Esophagus muscularis mucosa (tissue), 4 donors: Measurements from ENCODE around the gene TPD52L2. TPM values are rescaled to one million over a fixed set of nuclear protein-coding genes. Genes with fewer than 3 reads are reported as not detected.
"Not testable (repeated sequence)": the region's sequence is repeated elsewhere in the genome, so short reads cannot be mapped to it uniquely, and the experiment has no call there.

Experiments
- DNase-seq: peaks from one replicate; pipeline ENCODE4 v3.0.0-alpha.2; 2017; ENCODE audit errors: extremely low spot score
- H3K27ac ChIP-seq, 4 donors: fragments of 200-600 bp; sonication (generic); replicated peaks in 1 of 4; 1 replicate in 3 of 4; 2 replicates in 1 of 4; pipeline ENCODE4 v1.5.1; 2016 to 2019; ENCODE audit warnings: mild to moderate bottlenecking in 1 of 4
- H3K27me3 ChIP-seq, 4 donors: fragments of 200-600 bp; sonication (generic); one replicate each; pipeline versions ENCODE4 v1.5.1 to v1.6.0; 2016 to 2019
- H3K36me3 ChIP-seq, 4 donors: fragments of 200-600 bp; sonication (generic); one replicate each; pipeline ENCODE4 v1.5.1; 2016 to 2019
- H3K4me1 ChIP-seq, 4 donors: fragments of 200-600 bp; sonication (generic); one replicate each; pipeline ENCODE4 v1.5.1; 2016 to 2019
- H3K4me3 ChIP-seq, 4 donors: fragments of 200-600 bp; sonication (generic); 1 replicate in 2 of 4; 2 replicates in 2 of 4; pipeline ENCODE4 v1.5.1; 2016 to 2019; ENCODE audit warnings: mild to moderate bottlenecking in 4 of 4, moderate library complexity in 1 of 4
- H3K9me3 ChIP-seq, 4 donors: fragments of 200-600 bp; sonication (generic); 1 replicate in 3 of 4; 2 replicates in 1 of 4; pipeline ENCODE4 v1.5.1; 2016 to 2019
- CTCF ChIP-seq, 3 experiments: fragments of 200-600 bp in 2 of 3; fragments of 450-650 bp in 1 of 3; sonication (generic) in 2 of 3; IDR thresholded peaks; one replicate each; pipeline ENCODE4 v1.5.1; 2017 to 2019; ENCODE audit warnings: antibody characterized with exemption in 3 of 3, mild to moderate bottlenecking in 2 of 3, moderate library complexity in 1 of 3
- EP300 ChIP-seq: sonication (generic); formaldehyde crosslinking; IDR thresholded peaks from one replicate; pipeline ENCODE4 v1.6.1; 2017; ENCODE audit warnings: antibody characterized with exemption
- POLR2A ChIP-seq: fragments of 450-650 bp; IDR thresholded peaks from one replicate; pipeline ENCODE4 v1.6.1; 2017; ENCODE audit warnings: antibody characterized with exemption, moderate library complexity, mild to moderate bottlenecking, low read depth
- POLR2AphosphoS5 ChIP-seq, 2 donors: sonication (generic); formaldehyde crosslinking; IDR thresholded peaks; one replicate each; pipeline ENCODE4 v1.6.1; 2017; ENCODE audit warnings: antibody characterized with exemption in 2 of 2
- WGBS: methylation state at CpG from one replicate; pipeline ENCODE4 v1.1.5; 2018; 5-methylcytosine and 5-hydroxymethylcytosine counted together
- intact Hi-C: fragments of 100-400 bp; cut with DNase I; formaldehyde crosslinking; loops from one replicate; pipeline ENCODE4 v1.15.1; 2023
- total RNA-seq, 4 donors: library from RNA; depleted of rRNA; stranded (reverse); fragments of >200 nt; gene quantifications; one replicate each; pipeline versions ENCODE4 v1.1.0 to v1.2.1, GENCODE V29; 2016

The TPD52L2 gene
- total RNA-seq, 4 donors from 2014 or later: 110 to 162 (median 134) TPM

GRCh38 chr20:63868264-63868663, 3.2 kb downstream of the TPD52L2 start:
- WGBS: 94% methylated on average over 5 of the region's 5 CpGs
- Histone ChIP-seq H3K4me1 (peaks cover 26 to 62% (median 39%) of the 10 kb centered on the region in 4 donors), H3K9me3 (no peaks in the 10 kb centered on the region), H3K27ac (no peak overlapping the region), H3K27me3 (no peaks in the 10 kb centered on the region), H3K4me3 (no peak overlapping the region), H3K36me3 (peaks cover 34 to 53% (median 50%) of the 10 kb centered on the region in 4 donors)
- DNase-seq: no peak
- TF ChIP-seq POLR2A (no peak), POLR2AphosphoS5 (IDR thresholded peaks at IDR 0.05) (no peak), EP300 (no peak)
- intact Hi-C loops: no loop called here

GRCh38 chr20:63873477-63873971, 8.5 kb downstream of the TPD52L2 start:
- WGBS: 75% methylated on average over 14 of the region's 14 CpGs
- no peak for DNase-seq
- intact Hi-C loops: no loop called here

GRCh38 chr20:63874241-63874640, 9.2 kb downstream of the TPD52L2 start:
- intact Hi-C loops, DNase-seq, H3K27ac ChIP-seq, H3K9me3 ChIP-seq, H3K4me3 ChIP-seq, H3K27me3 ChIP-seq: not testable (repeated sequence)
- H3K4me1 ChIP-seq: peaks cover 6 to 15% (median 7%) of the 10 kb centered on the region in 4 donors
- H3K36me3 ChIP-seq: peaks cover 79 to 100% (median 97%) of the 10 kb centered on the region in 4 donors
- WGBS: 80% methylated on average over 7 of the region's 7 CpGs

More at GRCh38 chr20:63873477-63873971, 8.5 kb downstream of the TPD52L2 start:
- H3K27ac ChIP-seq: peak overlapping the region in 3 of 4 donors; percentile 65 to 74 (median 72)
- peaks cover 6 to 21% (median 7%) of the 10 kb centered on the region in 4 donors for H3K4me1 ChIP-seq
- H3K4me3 ChIP-seq: no peak overlapping the region
- no peaks in the 10 kb centered on the region for H3K9me3 ChIP-seq
- TF ChIP-seq CTCF (IDR thresholded peaks at IDR 0.05) (no peak), POLR2AphosphoS5 (IDR thresholded peaks at IDR 0.05) (peak; percentile 80 to 84)
- peaks cover 79 to 100% (median 98%) of the 10 kb centered on the region in 4 donors for H3K36me3 ChIP-seq
- H3K27me3 ChIP-seq: no peaks in the 10 kb centered on the region

GRCh38 chr20:63876489-63877036, 11.5 kb downstream of the TPD52L2 start:
- Histone ChIP-seq H3K36me3 (peaks cover 58 to 92% (median 88%) of the 10 kb centered on the region in 4 donors), H3K4me1 (peaks cover 6 to 15% (median 7%) of the 10 kb centered on the region in 4 donors), H3K4me3 (no peak overlapping the region), H3K27me3 (no peaks in the 10 kb centered on the region), H3K9me3 (no peaks in the 10 kb centered on the region), H3K27ac (no peak overlapping the region)
- intact Hi-C loops: no loop called here
- TF ChIP-seq POLR2A (no peak), POLR2AphosphoS5 (IDR thresholded peaks at IDR 0.05) (no peak), EP300 (no peak), CTCF (IDR thresholded peaks at IDR 0.05) (no peak)
- WGBS: 86% methylated on average over 11 of the region's 19 CpGs
- DNase-seq: no peak

GRCh38 chr20:63877755-63878470, 12.8 kb downstream of the TPD52L2 start:
- no peaks in the 10 kb centered on the region for H3K27me3 ChIP-seq
- no peak for TF ChIP-seq CTCF (IDR thresholded peaks at IDR 0.05)
- TF ChIP-seq POLR2A: no peak
- TF ChIP-seq POLR2AphosphoS5 (IDR thresholded peaks at IDR 0.05): no peak
- no peak for TF ChIP-seq EP300
- intact Hi-C loops: no loop called here
- 90% methylated on average over 32 of the region's 32 CpGs for WGBS
- no peak for DNase-seq
- peaks cover 52 to 92% (median 89%) of the 10 kb centered on the region in 4 donors for H3K36me3 ChIP-seq
- H3K4me1 ChIP-seq: peaks cover 3 to 15% (median 7%) of the 10 kb centered on the region in 4 donors
- H3K27ac ChIP-seq: no peak overlapping the region
- no peaks in the 10 kb centered on the region for H3K9me3 ChIP-seq
- no peak overlapping the region for H3K4me3 ChIP-seq
